ENCODE results near the gene CD3D.

DNA sequence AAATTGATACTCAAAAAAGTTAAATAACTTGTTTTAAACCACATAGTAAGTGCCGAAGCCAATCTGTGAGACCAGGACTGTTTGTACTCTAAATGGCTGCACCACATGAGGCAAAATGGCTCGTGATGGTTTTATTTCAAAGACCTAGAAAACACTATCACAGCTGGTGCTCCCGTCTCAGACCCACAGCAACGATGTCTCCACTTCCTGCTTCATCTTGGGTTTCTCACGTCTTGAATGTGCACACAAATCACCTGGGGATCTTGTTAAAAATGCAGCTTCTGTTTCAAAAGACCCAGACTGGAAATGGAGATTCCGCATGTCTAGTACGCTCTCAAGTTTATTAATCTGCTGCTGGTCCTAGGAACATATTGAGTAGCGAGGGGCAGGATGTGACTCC is 36.8 kb downstream of the CD3D start:
- TF ChIP-seq FOXP2 (optimal IDR thresholded peaks at IDR 0.05; ENCODE audit: borderline replicate concordance, extremely low read depth, extremely low read length, insufficient read depth) (no peak), SIN3A (IDR thresholded peaks at IDR 0.05; ENCODE audit: borderline replicate concordance, insufficient read depth, low read length) (no peak)
- TF ChIP-seq, protein P1, sequence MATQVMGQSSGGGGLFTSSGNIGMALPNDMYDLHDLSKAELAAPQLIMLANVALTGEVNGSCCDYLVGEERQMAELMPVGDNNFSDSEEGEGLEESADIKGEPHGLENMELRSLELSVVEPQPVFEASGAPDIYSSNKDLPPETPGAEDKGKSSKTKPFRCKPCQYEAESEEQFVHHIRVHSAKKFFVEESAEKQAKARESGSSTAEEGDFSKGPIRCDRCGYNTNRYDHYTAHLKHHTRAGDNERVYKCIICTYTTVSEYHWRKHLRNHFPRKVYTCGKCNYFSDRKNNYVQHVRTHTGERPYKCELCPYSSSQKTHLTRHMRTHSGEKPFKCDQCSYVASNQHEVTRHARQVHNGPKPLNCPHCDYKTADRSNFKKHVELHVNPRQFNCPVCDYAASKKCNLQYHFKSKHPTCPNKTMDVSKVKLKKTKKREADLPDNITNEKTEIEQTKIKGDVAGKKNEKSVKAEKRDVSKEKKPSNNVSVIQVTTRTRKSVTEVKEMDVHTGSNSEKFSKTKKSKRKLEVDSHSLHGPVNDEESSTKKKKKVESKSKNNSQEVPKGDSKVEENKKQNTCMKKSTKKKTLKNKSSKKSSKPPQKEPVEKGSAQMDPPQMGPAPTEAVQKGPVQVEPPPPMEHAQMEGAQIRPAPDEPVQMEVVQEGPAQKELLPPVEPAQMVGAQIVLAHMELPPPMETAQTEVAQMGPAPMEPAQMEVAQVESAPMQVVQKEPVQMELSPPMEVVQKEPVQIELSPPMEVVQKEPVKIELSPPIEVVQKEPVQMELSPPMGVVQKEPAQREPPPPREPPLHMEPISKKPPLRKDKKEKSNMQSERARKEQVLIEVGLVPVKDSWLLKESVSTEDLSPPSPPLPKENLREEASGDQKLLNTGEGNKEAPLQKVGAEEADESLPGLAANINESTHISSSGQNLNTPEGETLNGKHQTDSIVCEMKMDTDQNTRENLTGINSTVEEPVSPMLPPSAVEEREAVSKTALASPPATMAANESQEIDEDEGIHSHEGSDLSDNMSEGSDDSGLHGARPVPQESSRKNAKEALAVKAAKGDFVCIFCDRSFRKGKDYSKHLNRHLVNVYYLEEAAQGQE (IDR thresholded peaks at IDR 0.05; ENCODE audit: insufficient read depth in 1 of 2, low read depth in 2 of 2, low read length in 2 of 2) = no peak

All from PFSK-1 (cell line).